Keratinocyte (primary cell): ENCODE data around the gene CTNND2.

Experiments
- CTCF ChIP-seq, 3 experiments: IDR thresholded peaks in 1 of 3; conservative IDR thresholded peaks in 1 of 3; optimal IDR thresholded peaks in 1 of 3; 2 replicates in 2 of 3; 3 replicates in 1 of 3; pipeline versions ENCODE3 to v1.5.1; 2011; ENCODE audit warnings: low read length in 3 of 3, mild to moderate bottlenecking in 3 of 3, moderate library complexity in 2 of 3, control low read depth in 1 of 3, inconsistent platforms in 1 of 3; ENCODE audit not compliant: insufficient read depth in 2 of 3; ENCODE audit errors: extremely low read depth in 1 of 3
- EZH2 ChIP-seq: IDR thresholded peaks from one replicate; pipeline ENCODE4 v1.6.1; 2012; ENCODE audit warnings: inconsistent platforms, mild to moderate bottlenecking, low read length, moderate library complexity

GRCh38 chr5:11247224-11247623 lies 657.0 kb downstream of the CTNND2 start:
- TF ChIP-seq CTCF (optimal IDR thresholded peaks at IDR 0.05 in 1 of 3, IDR thresholded peaks at IDR 0.05 in 1 of 3, conservative IDR thresholded peaks at IDR 0.05 in 1 of 3; ENCODE audit: extremely low read depth in 1 of 3, insufficient read depth in 2 of 3, low read length in 3 of 3) (no peak), EZH2 (no peak)
